22Rv1 (cell line): Measurements from ENCODE around the gene MX2.

Source experiments
- H3K27ac ChIP-seq: fragments of 450-650 bp; 2 replicates; pipeline ENCODE4 v1.5.1; 2017
- CTCF ChIP-seq: fragments of 450-650 bp; IDR thresholded peaks from 2 replicates; pipeline ENCODE4 v1.5.1; 2017; ENCODE audit warnings: mild to moderate bottlenecking
- ZFX ChIP-seq: fragments of 450-650 bp; IDR thresholded peaks from 2 replicates; pipeline ENCODE4 v1.6.1; 2017; ENCODE audit warnings: antibody characterized with exemption, borderline replicate concordance

Gene MX2

DNA sequence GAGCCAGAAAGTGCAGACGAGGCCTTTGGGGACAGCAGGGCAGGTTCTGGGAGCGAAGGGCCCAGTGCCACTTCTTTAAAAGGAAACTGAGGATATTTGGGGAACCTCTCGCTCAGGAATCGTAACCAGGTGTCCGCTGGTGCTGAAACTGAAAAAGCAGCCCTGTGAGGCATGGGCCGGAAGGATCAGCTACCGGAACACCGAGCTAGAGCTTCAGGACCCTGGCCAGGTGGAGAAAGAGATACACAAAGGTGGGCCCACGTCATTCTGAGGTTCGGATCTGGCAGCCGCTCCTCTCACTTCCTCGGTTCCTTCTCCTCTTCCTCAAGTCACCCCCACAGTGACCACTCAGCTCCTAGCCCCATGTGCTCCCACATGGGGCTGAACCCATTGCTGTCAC is 18.1 kb downstream of the MX2 start:
- TF ChIP-seq ZFX: no peak

DNA sequence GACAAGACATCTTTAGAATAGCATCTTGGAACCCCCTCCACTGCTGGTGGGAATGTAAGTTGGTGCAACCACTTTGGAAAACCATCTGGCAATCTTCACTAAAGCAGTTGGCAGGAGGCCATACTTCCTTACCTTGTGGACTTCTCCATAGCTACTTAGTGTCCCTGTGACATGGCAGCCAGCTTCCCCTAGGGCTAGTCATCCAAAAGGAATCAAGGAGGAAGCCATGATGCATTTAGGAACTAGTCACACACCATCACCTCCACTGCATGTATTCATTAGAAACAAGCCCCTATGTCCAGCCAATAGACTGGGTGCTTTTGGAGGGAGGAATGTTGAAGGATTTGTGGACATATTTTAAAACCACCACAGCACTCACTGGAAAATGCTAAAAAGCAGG is 19.9 kb downstream of the MX2 start:
- H3K27ac ChIP-seq: no peak overlapping the region
- TF ChIP-seq CTCF: no peak
- no peak for TF ChIP-seq ZFX

More for the DNA sequence above, 18.1 kb downstream of the MX2 start:
- no peak overlapping the region for H3K27ac ChIP-seq

GRCh38 chr21:41387042-41387819 is 25.4 kb downstream of the MX2 start:
- H3K27ac ChIP-seq: no peak overlapping the region
- TF ChIP-seq CTCF: no peak
- TF ChIP-seq ZFX: no peak

DNA sequence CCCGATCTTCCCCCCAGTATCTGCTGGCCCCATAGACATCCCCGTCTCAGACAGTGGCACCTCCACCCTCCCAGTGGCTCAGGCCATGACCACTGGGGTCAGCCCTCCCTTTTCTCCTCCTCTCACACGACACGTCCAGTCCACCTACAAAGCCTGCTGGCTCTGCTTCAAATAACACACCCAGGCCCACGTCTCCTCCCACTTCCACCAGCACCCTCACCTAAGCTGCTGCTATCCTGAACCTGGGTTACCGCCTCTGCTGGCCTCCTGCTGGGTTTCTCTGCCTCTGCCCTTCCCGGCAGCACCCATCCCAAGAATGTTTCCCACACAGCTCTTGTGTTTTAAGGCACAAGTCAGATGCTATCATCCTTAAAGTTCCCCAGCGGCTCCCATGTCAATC is 26.0 kb downstream of the MX2 start:
- H3K27ac ChIP-seq: no peak overlapping the region
- TF ChIP-seq CTCF: no peak
- no peak for TF ChIP-seq ZFX

GRCh38 chr21:41388259-41388658 is 26.4 kb downstream of the MX2 start:
- TF ChIP-seq CTCF (no peak), ZFX (no peak)
- no peak overlapping the region for H3K27ac ChIP-seq

- H3K27ac ChIP-seq: no peak overlapping the region
- TF ChIP-seq CTCF (no peak), ZFX (no peak)
These were observed 28.3 kb downstream of the MX2 start for GRCh38 chr21:41390043-41390639.

DNA sequence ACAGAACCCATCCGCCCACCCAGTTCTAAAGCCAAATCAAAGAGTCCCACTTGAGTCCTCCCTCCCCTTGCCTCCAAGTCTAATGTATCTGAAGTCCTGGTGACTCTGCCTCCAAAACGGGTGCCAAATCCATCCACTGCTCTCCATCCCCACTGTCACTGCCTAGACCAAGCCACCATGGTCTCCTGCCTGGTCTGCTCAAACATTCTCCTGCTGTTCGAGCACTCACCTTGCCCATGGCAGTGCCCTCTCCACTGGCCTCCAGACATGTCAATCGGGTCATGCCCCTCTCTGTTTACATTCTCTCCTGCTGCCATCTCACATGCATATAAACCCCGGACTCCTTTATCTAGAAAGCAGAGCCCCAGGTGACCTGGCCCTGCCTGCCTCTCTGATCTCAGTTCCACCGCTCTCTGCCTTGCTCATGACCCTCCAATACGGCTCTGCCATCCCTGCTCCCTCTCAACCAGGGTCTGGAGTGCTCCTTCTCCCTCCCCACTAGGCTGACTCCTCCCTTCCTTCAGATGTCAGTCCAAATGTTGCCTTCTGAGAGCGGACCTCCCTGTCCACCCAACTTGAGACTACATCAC is 32.1 kb downstream of the MX2 start:
- TF ChIP-seq CTCF (no peak), ZFX (no peak)
- no peak overlapping the region for H3K27ac ChIP-seq
